ENCODE measurements around the gene ADK. TPM values are rescaled to one million over a fixed set of nuclear protein-coding genes. Genes with fewer than 3 reads are reported as not detected.

Gene ADK
- total and polyA plus RNA-seq, 2 of the 13 experiments (the other 11 are each of a cell fraction or from before 2014, with no cell fraction given), result 48.6 to 79.1 TPM

GRCh38 chr10:74113546-74113945 lies 37.5 kb upstream of the ADK start:
- Histone ChIP-seq H3K9ac (ENCODE audit: insufficient read depth, low read depth, low read length) (no peak overlapping the region), H3K9me3 (ENCODE audit: low read length) (no peaks in the 10 kb centered on the region), H3K79me2 (ENCODE audit: insufficient read depth, low read length) (no peaks in the 10 kb centered on the region), H3K27ac (ENCODE audit: extremely low read length, insufficient read depth, low read length) (no peak overlapping the region), H3K4me1 (ENCODE audit: insufficient read depth, low read length) (no peaks in the 10 kb centered on the region), H3K4me2 (ENCODE audit: low read depth, low read length) (no peak overlapping the region), H4K20me1 (ENCODE audit: insufficient read depth, low read length) (no peaks in the 10 kb centered on the region), H3K27me3 (ENCODE audit: control insufficient read depth in 1 of 2, insufficient read depth in 2 of 2, low read length in 2 of 2) (no peaks in the 10 kb centered on the region), H2AFZ (ENCODE audit: low read length) (no peak overlapping the region), H3K36me3 (replicated peaks in 1 of 2; ENCODE audit: control insufficient read depth in 1 of 2, insufficient read depth in 2 of 2, low read length in 2 of 2) (peaks cover 27 to 92% of the 10 kb centered on the region in 2 experiments), H3K4me3 (replicated peaks in 1 of 3; ENCODE audit: insufficient read depth in 1 of 3, low read depth in 2 of 3, low read length in 3 of 3) (no peak overlapping the region)
- ChIA-PET CTCF (ENCODE audit: low intra/inter-chr PET ratio, low total read pairs) (no interaction called here), POLR2A (no interaction called here)
- no peak for DNase-seq (ENCODE audit: low spot score)
- intact Hi-C loops (cut with micrococcal nuclease; ENCODE audit: unreplicated experiment) (no loop called here), in situ Hi-C loops (cut with HindIII; ENCODE audit: extremely low pct_ligation_motif_present, low pct_unique_long_range_greater_than_20kb) (no loop called here)
- BruUV-seq (replicated peaks), result no TSS peak
- 100% methylated on average over 1 of the region's 1 CpG for WGBS (ENCODE audit: low lambda C conversion rate)
- no peak for ATAC-seq
- FAIRE-seq, result no peak
- TF ChIP-seq, protein P1, sequence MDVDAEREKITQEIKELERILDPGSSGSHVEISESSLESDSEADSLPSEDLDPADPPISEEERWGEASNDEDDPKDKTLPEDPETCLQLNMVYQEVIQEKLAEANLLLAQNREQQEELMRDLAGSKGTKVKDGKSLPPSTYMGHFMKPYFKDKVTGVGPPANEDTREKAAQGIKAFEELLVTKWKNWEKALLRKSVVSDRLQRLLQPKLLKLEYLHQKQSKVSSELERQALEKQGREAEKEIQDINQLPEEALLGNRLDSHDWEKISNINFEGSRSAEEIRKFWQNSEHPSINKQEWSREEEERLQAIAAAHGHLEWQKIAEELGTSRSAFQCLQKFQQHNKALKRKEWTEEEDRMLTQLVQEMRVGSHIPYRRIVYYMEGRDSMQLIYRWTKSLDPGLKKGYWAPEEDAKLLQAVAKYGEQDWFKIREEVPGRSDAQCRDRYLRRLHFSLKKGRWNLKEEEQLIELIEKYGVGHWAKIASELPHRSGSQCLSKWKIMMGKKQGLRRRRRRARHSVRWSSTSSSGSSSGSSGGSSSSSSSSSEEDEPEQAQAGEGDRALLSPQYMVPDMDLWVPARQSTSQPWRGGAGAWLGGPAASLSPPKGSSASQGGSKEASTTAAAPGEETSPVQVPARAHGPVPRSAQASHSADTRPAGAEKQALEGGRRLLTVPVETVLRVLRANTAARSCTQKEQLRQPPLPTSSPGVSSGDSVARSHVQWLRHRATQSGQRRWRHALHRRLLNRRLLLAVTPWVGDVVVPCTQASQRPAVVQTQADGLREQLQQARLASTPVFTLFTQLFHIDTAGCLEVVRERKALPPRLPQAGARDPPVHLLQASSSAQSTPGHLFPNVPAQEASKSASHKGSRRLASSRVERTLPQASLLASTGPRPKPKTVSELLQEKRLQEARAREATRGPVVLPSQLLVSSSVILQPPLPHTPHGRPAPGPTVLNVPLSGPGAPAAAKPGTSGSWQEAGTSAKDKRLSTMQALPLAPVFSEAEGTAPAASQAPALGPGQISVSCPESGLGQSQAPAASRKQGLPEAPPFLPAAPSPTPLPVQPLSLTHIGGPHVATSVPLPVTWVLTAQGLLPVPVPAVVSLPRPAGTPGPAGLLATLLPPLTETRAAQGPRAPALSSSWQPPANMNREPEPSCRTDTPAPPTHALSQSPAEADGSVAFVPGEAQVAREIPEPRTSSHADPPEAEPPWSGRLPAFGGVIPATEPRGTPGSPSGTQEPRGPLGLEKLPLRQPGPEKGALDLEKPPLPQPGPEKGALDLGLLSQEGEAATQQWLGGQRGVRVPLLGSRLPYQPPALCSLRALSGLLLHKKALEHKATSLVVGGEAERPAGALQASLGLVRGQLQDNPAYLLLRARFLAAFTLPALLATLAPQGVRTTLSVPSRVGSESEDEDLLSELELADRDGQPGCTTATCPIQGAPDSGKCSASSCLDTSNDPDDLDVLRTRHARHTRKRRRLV (CRISPR knock-in tag; IDR thresholded peaks at IDR 0.05), result no peak
- TF ChIP-seq ARID2 (CRISPR knock-in tag; IDR thresholded peaks at IDR 0.05; ENCODE audit: borderline replicate concordance) (no peak), POLR2A (IDR thresholded peaks at IDR 0.05; ENCODE audit: insufficient read depth in 1 of 2, low read depth in 2 of 2, low read length in 2 of 2) (no peak), ZNF329 (CRISPR knock-in tag; IDR thresholded peaks at IDR 0.05; ENCODE audit: low read depth) (no peak), ZNF687 (CRISPR knock-in tag; IDR thresholded peaks at IDR 0.05) (no peak)
- TF ChIP-seq, protein P2, sequence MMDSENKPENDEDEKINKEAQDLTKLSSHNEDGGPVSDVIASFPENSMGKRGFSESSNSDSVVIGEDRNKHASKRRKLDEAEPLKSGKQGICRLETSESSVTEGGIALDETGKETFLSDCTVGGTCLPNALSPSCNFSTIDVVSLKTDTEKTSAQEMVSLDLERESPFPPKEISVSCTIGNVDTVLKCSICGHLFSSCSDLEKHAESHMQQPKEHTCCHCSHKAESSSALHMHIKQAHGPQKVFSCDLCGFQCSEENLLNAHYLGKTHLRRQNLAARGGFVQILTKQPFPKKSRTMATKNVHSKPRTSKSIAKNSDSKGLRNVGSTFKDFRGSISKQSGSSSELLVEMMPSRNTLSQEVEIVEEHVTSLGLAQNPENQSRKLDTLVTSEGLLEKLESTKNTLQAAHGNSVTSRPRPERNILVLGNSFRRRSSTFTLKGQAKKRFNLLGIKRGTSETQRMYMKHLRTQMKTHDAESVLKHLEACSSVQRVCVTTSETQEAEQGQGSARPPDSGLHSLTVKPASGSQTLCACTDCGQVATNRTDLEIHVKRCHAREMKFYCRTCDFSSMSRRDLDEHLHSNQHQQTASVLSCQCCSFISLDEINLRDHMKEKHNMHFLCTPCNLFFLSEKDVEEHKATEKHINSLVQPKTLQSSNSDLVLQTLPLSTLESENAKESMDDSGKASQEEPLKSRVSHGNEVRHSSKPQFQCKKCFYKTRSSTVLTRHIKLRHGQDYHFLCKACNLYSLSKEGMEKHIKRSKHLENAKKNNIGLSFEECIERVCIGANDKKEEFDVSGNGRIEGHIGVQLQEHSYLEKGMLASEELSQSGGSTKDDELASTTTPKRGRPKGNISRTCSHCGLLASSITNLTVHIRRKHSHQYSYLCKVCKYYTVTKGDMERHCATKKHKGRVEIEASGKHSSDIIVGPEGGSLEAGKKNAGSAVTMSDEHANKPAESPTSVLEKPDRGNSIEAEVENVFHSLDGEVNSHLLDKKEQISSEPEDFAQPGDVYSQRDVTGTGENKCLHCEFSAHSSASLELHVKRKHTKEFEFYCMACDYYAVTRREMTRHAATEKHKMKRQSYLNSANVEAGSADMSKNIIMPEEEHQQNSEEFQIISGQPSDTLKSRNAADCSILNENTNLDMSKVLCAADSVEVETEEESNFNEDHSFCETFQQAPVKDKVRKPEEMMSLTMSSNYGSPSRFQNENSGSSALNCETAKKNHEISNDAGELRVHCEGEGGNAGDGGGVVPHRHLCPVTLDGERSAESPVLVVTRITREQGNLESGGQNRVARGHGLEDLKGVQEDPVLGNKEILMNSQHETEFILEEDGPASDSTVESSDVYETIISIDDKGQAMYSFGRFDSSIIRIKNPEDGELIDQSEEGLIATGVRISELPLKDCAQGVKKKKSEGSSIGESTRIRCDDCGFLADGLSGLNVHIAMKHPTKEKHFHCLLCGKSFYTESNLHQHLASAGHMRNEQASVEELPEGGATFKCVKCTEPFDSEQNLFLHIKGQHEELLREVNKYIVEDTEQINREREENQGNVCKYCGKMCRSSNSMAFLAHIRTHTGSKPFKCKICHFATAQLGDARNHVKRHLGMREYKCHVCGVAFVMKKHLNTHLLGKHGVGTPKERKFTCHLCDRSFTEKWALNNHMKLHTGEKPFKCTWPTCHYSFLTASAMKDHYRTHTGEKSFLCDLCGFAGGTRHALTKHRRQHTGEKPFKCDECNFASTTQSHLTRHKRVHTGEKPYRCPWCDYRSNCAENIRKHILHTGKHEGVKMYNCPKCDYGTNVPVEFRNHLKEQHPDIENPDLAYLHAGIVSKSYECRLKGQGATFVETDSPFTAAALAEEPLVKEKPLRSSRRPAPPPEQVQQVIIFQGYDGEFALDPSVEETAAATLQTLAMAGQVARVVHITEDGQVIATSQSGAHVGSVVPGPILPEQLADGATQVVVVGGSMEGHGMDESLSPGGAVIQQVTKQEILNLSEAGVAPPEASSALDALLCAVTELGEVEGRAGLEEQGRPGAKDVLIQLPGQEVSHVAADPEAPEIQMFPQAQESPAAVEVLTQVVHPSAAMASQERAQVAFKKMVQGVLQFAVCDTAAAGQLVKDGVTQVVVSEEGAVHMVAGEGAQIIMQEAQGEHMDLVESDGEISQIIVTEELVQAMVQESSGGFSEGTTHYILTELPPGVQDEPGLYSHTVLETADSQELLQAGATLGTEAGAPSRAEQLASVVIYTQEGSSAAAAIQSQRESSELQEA (CRISPR knock-in tag; IDR thresholded peaks at IDR 0.05; ENCODE audit: not compliant biosample characterization), result no peak
